H54 (cell line): ENCODE data around the gene SIGLEC12.
"Not testable (repeated sequence)": the region's sequence is repeated elsewhere in the genome, so short reads cannot be mapped to it uniquely, and the experiment has no call there.

Source experiments
- DNase-seq: peaks from one replicate; pipeline ENCODE4 v3.0.0; 2011; ENCODE audit warnings: low spot score, mixed read lengths; ENCODE audit not compliant: insufficient read length
- FAIRE-seq: peaks from 3 replicates; lab custom pipeline; 2011; peaks lifted over from hg19 to GRCh38; lab: Jason Lieb, UNC
- POLR2A ChIP-seq: IDR thresholded peaks from 2 replicates; pipeline ENCODE4 v1.6.1; 2011; ENCODE audit warnings: low read depth, mild to moderate bottlenecking, low read length

SIGLEC12 gene

DNA sequence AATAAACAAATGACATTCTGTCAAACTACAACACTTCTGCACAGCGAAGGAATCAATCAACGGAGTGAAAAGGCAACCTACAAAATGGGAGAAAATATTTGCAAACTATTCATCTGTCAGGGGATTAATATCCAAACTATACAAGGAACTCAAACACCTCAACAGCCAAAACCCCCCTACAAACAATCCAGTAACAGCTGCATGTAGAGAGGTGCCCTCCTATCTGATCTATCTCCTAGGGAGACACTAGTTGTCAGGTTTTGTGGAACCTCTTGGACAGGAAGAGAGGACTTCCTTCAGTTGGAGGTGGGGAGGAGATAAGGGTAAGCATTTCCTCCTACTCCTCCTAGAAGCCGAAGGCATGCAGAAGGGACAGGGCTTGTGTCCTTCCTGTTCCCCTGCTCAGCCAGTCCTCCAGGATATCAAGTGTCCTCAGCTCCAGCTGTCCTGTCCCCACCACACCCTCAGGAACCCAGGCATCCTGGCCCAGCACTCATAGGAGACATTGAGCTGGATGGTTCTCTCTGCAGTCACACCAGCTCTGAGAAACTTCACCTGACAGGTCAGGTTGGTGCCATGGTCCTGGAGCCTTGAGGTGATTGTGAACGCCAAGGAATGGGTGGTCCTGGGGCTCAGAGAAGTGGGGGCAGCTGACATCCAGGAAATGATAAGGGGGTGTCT lies 33.6 kb downstream of the SIGLEC12 start:
- no peak for TF ChIP-seq POLR2A
- no peak for DNase-seq
- FAIRE-seq = no peak

DNA sequence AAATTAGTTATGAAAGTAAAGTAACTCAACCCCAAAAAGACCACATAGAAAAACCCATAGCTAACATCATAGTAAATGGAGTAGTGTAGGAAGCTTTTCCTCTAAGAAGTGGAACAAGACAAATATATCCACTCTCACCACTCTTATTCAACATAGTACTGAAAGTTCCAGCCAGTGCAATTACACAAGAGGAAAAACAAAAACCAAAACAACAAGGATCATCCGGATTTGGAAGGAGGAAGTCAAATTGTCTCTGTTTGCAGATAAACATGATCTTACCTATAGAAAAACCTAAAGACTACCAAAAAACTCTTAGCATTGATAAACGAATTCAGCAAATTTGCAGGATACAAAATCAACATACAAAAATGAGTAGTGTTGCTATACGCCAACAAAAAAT lies 34.9 kb downstream of the SIGLEC12 start:
- FAIRE-seq (no peak), DNase-seq (no peak)
- TF ChIP-seq POLR2A = no peak

DNA sequence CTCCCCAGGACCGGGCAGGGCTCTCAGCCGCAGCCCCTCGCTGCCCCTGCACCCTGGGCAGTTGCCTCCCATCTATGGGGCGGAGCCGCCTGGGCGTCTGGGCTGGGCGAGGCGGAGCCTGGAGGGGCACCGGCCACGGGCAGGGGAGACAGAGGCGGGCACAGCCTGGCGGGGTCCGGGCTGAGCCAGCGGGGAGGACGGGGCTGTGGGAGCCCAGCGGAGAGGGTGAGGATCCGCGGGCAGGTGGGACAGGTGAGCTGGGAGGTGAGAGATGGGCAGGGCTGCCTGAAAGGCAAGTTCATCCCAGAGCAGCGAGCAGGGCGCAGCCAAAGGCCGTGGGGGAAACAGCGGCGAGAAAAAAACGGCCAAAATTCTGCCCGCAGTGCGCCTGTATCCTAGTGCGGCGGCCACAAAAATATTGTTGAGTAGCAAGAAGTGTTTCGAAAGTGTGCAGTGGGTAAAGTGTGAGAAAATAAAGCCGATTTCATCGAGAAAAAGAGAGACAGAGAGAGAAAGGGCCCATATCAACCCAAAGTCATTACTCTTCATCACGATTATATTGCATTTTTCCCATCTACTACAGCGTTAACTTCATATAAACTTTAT lies 37.5 kb downstream of the SIGLEC12 start:
- not testable (repeated sequence) for FAIRE-seq

DNA sequence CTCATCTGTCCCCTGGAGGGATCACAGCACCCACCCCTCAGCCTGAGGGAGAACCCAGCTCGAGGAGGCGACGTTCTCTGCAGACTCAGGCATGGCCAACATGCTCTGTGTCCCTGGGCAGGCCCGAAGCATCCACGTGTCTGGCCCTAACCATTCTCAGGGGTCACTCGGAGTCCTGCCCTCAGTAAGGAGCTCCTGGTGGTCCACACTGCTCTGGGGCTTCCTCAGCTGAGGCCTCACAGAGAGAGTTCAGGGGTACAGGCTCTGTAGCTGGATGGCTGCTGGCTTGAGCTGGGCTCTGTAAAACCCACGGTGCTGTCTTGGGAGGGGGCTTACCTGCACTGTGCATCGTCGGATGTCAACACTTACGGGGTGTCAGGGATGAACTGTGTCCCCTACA lies 38.9 kb downstream of the SIGLEC12 start:
- FAIRE-seq = no peak

More for the DNA sequence above, 37.5 kb downstream of the SIGLEC12 start:
- DNase-seq = not testable (repeated sequence)

DNA sequence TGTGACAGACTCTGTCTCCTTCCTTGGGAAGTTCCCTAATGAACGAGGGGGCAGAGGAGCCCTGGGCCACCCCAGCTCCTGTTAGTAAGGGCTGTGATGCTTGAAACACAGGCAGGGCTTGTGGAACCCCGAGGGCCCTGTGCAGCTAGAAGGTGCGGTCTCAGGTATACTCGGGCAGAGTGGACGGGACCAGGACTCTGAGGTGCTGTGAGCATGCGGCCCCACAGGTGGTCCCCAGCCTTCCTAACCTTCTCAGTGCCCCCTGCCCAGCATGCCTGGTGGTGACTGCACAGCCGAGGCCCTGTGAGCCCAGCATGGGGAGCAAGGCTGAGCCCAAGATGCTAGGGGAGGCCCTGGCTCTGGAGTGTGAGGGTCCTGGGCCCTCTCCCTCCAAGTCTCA lies 39.3 kb downstream of the SIGLEC12 start:
- FAIRE-seq (no peak), DNase-seq (no peak)
- no peak for TF ChIP-seq POLR2A

More for the DNA sequence above, 38.9 kb downstream of the SIGLEC12 start:
- no peak for DNase-seq
- TF ChIP-seq POLR2A = no peak

DNA sequence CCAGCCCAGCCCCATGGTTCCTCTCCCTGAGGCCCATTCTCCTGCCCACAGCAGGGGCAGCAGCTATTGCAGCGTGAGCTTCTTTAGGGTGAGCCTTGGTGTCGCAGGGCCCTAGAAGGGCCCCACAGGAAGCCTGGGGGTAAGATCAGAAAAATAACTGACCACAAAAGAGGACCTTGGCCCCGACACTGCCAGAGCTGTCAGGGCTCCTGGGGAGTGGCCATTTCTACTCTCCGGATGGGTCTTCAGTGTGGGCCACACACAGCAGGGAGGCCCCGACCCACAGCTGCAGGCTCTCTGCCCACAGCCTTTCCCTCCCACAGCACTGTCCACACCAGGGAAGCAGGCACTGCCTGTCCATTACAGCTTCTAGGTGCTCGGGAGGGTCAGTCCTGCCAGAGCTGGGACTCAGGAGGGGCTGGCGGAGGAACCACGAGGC lies 39.9 kb downstream of the SIGLEC12 start:
- no peak for FAIRE-seq
- no peak for TF ChIP-seq POLR2A
- no peak for DNase-seq

DNA sequence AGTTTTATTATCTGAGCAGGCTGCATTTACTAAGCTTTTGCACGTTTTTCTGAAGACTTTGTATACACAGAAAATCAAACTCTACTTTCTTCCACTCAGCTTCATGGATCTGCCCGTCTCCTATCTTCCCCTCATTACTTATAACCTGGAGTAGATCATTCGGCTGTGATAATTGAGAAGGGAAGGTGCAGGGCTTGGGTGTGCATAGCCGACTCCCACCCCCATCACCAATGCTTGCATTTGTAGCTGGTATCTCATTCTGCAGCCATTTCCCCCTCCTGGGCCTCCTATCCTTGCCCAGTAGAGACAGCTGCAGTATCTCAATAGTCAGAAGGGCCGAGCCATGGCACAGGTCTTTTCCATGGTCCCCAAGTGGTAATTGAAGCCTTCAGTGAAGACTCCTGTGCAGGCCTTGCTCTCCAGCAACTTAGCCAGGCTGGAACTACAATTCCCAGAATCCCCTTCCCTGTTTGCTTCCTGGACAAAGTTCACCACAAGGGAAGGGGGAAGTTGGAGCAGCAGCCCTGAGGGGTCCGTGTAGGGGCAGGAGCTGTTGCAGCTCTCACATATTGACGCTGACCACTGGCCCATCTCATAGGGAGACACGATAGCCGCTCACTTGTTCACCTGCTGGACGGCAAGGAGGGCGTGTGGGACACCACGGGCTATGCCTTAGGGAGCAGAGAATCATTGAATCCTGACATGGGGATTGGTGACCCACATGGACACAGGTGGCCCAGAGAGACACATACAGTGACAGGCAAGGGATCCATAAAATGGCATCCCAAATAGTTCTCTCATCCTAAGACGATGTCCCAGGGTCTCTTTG lies 41.2 kb downstream of the SIGLEC12 start:
- DNase-seq (no peak), FAIRE-seq (no peak)
- no peak for TF ChIP-seq POLR2A

DNA sequence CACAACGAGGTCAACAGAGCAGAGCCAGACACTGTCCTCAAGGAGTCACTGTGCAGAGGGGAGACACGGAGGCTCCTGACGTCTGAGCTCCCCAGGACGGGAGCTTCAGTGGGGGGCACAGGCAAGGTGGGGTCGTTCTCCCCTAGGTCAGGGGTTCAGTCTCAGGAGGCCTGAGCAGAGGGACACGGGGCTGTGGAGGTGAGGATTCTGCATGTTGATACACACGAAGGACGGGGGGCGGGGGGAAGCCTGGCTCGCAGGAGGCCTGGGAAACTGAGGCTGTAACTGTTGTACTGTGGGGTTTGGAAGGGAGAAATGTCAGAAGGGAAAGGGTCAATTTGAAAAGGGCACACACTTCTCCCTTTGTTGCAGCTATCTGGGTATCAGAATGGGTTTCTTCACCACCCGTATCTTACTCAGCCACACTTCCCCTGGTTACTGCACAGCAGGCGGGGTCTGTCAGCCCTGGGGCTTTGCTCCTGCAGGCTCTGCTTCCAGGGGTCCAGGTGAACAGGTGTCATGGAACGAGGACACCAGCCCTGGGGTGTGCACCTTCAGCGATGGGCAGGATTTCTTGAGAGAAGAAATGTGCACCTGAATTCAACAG lies 42.6 kb downstream of the SIGLEC12 start:
- DNase-seq = no peak
- no peak for FAIRE-seq
- no peak for TF ChIP-seq POLR2A

DNA sequence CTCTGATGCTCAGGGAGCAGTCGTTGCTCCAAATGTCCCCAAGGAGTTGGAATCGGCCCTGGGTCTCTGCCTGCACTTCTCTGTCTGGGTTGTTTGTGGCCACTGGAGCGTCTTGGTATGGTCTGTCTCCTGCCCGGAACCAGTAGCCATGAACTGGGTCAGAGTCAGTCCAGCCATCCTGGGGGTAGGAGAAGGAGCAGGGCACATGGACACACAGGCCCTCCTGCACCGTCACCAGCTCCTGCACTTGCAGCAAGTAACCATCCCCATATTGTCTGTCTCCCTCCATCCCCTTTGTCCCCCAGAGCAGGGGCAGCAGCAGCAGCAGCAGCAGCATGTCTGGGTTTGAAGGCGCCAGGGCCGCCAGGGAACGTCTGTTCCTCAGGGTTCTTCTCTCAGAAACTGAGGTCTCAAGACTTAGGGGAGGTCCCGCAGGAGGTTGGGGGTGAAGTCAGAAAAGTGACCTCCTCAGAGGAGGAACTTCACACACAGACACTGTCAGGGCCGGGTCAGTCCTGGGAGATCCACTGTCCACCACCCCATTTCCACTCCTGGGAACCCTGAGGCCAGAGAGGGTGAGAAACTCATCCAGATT lies 43.5 kb downstream of the SIGLEC12 start, which contains the start of gene SIGLEC8:
Gene SIGLEC8, minus strand, starts transcription at position 404 of the 595 bp plus-strand sequence. Its CDS starts 67 bp downstream, at position 337.
- DNase-seq = no peak
- TF ChIP-seq POLR2A = no peak
- no peak for FAIRE-seq

DNA sequence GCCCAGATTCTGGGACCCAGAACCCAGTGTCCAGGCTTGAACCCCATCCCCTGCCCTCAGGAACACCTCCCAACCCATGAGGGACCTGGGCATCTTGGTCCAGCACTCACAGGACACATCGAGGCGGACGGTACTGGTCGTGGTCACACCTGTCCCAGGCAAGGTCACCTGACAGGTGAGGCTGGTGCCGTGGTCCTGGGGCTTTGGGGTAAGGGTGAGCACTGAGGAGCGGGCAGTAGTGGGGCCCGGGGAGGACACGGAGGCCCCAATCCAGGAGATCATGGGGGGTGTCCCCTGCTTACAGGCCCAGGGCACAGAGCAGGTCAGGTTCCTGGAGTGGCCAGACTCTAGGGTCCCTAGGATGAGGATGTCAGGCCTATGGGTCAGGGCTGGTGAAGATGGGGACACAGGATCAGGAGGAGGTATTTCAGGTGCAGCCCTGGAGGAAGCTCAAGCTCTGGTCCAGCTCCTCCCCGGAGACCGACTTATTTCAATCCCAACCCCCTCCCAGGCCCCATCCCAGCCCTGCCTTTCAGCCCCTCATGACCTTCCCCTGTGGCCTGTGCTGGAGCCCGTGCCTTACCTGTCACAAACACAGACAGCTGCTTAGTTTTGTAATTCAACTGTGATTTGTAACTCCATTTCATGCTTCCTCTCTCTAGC lies 44.1 kb downstream of the SIGLEC12 start:
- no peak for DNase-seq
- no peak for TF ChIP-seq POLR2A
- no peak for FAIRE-seq

DNA sequence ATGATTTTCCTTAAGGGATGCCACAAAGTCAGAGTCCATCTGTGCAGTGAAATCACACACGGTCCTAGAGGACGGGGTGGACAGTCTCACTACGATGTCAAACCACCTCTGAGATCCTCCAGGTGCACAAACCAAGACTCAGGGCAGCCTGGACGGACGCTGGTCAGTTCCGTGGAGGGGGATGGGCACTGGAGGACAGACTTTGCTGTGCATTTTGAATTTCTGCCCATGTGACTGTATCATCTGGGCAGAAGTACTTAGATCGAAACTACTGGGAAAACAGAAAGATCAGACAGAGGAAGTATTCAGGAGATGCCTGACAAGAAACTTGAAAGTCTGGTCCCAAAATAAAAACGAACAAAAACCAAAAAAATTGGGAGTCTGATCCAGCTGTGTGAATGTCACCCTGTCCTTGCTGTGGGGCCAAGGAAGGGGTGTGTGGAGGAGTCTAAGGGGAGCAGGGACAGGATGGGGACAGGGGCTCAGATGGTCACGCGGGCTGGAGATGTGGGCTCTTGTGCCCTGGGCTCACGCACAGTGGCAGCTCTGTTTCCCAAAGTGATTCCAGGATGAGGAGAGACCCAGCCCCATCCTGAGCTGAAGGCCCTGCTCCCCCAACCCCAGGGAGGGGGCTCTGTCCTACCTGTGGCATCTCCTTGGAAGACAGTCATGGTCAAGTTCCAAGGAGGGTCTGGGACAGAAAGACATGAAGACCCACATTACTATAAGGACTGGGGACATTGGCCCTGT lies 44.9 kb downstream of the SIGLEC12 start:
- TF ChIP-seq POLR2A = no peak
- no peak for FAIRE-seq
- DNase-seq = no peak

DNA sequence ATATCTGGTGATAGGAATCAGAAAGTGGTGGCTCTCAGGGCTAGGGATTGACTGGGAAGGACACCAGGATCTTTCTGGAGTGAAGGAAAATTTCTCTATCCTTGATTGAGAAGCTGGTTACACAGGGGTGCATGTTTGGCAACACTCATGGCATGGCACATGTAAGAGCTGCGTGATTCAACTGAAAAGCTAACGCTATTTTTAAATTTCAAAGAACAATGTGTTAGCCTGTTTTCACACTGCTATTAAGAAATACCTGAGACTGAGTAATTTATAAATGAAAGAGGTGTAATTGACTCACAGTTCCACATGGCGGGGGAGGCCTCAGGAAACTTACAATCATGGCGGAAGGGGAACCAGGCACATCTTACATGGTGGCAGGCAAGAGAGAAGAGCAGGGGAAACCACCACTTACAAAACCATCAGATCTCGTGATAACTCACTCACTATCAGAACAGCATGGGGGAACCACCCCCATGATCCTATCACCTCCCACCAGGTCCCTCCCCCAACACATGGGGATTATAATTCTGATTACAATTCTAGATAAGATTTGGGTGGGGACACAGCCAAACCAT lies 50.8 kb downstream of the SIGLEC12 start:
- FAIRE-seq = no peak
- TF ChIP-seq POLR2A = no peak
- no peak for DNase-seq
